ENCODE measurements around the gene WDFY2.

WDFY2 gene

DNA sequence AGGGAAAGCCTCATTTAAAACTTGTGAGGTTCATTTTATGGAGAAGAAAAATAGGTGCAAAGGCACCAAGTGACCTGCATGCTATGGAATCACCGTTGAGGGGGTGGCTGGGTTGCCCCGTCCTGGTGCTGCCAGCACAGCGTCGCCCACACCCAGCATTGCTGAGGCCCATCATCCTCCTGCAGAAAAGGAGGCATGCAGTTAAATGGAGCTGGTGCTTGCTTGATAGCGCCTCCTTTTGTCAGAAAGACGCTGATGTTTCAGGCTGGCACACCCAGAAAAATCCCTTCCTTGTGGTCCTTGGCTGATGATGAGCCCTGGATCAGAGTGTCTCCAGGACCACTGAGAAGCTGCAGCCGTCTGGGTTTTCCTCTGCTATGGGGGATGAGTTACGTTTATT lies 182.8 kb downstream of the WDFY2 start:
- Mint-ChIP-seq H3K27ac (no peak overlapping the region), H3K4me1 (ENCODE audit: low read depth) (peaks cover 26% of the 10 kb centered on the region), H3K27me3 (ENCODE audit: low read depth) (no peaks in the 10 kb centered on the region), H3K9me3 (no peaks in the 10 kb centered on the region), H3K4me3 (no peak overlapping the region), H3K36me3 (ENCODE audit: low read depth) (peaks cover 3% of the 10 kb centered on the region)

GRCh38 chr13:51768378-51768921 lies 184.2 kb downstream of the WDFY2 start:
- Mint-ChIP-seq H3K9me3 (no peaks in the 10 kb centered on the region), H3K36me3 (ENCODE audit: low read depth) (no peaks in the 10 kb centered on the region), H3K4me1 (ENCODE audit: low read depth) (peaks cover 23% of the 10 kb centered on the region), H3K4me3 (no peak overlapping the region), H3K27me3 (ENCODE audit: low read depth) (no peaks in the 10 kb centered on the region), H3K27ac (no peak overlapping the region)

DNA sequence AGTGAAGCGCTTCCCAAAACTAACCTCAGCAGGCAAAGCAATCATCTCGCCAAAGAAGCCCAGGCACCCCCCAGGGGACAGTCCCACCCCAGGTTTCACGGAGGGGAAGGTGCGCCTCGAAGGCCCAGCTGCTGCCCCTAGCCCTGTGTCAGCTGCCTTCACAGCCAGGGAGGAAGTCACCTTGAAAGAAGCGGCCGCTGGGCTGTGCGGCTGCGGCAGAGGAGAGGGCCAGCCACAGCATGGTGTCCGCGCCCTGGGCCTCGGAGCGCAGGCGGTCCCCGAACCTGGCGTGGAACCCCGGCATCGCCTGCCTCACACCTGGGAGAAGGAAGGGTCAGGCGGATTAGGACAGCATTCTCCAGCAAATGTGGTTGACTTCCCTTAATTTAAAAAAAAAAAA lies 184.7 kb downstream of the WDFY2 start:
- Mint-ChIP-seq H3K9me3 (no peaks in the 10 kb centered on the region), H3K4me1 (ENCODE audit: low read depth) (peaks cover 21% of the 10 kb centered on the region), H3K36me3 (ENCODE audit: low read depth) (no peaks in the 10 kb centered on the region), H3K27me3 (ENCODE audit: low read depth) (no peaks in the 10 kb centered on the region), H3K4me3 (no peak overlapping the region), H3K27ac (no peak overlapping the region)

- Mint-ChIP-seq H3K4me3 (no peak overlapping the region), H3K27me3 (ENCODE audit: low read depth) (no peaks in the 10 kb centered on the region), H3K36me3 (ENCODE audit: low read depth) (no peaks in the 10 kb centered on the region), H3K9me3 (no peaks in the 10 kb centered on the region), H3K4me1 (ENCODE audit: low read depth) (peaks cover 16% of the 10 kb centered on the region), H3K27ac (no peak overlapping the region)
Measured at GRCh38 chr13:51769455-51770127, 185.3 kb downstream of the WDFY2 start.

GRCh38 chr13:51770160-51770559 lies 185.9 kb downstream of the WDFY2 start:
- peaks cover 10% of the 10 kb centered on the region for H3K4me1 Mint-ChIP-seq (ENCODE audit: low read depth)
- H3K27me3 Mint-ChIP-seq (ENCODE audit: low read depth), result no peaks in the 10 kb centered on the region
- H3K4me3 Mint-ChIP-seq, result no peak overlapping the region
- no peak overlapping the region for H3K27ac Mint-ChIP-seq
- no peaks in the 10 kb centered on the region for H3K36me3 Mint-ChIP-seq (ENCODE audit: low read depth)
- no peaks in the 10 kb centered on the region for H3K9me3 Mint-ChIP-seq

DNA sequence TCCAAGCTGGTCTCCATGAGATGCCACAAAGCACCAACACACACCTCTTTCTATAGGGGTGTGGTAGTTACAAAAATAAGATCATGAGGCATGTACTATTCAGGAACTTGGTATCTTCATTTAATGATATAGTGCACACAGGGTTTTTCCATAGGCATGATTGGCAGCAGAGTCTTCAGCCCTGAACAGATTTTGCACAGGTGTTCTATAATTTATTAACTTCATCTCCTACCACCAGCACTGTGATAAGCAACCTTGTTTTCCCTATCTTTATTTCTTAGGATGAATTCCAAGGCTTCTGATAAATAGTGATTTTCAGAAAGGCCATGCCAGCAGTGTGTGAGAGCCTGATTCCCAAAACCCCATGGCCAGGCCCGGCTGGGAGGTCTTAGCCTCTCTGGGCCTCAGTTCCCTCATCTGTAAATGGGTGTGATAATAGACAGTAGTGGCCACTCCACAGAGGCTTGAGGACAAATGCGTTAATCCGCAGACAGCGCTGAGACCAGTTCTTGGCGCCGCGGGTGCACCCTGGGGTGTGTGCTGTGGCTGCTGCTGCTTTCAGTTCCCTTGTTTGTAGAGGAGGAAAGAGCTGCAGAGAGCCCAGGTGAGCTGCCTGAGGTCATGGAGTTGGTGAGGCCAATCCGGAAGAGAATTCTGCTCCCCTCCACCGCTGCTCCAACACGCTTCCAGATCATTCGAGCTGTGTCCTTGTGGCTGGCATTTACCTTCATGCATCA lies 186.6 kb downstream of the WDFY2 start:
- Mint-ChIP-seq H3K36me3 (ENCODE audit: low read depth) (no peaks in the 10 kb centered on the region), H3K9me3 (no peaks in the 10 kb centered on the region), H3K27ac (no peak overlapping the region), H3K27me3 (ENCODE audit: low read depth) (no peaks in the 10 kb centered on the region), H3K4me1 (ENCODE audit: low read depth) (peaks cover 5% of the 10 kb centered on the region), H3K4me3 (no peak overlapping the region)

GRCh38 chr13:51771418-51772104 lies 187.3 kb downstream of the WDFY2 start:
- H3K9me3 Mint-ChIP-seq, result no peaks in the 10 kb centered on the region
- H3K36me3 Mint-ChIP-seq (ENCODE audit: low read depth), result no peaks in the 10 kb centered on the region
- no peak overlapping the region for H3K27ac Mint-ChIP-seq
- H3K27me3 Mint-ChIP-seq (ENCODE audit: low read depth), result no peaks in the 10 kb centered on the region
- peaks cover 1% of the 10 kb centered on the region for H3K4me1 Mint-ChIP-seq (ENCODE audit: low read depth)
- no peak overlapping the region for H3K4me3 Mint-ChIP-seq

- no peaks in the 10 kb centered on the region for H3K36me3 Mint-ChIP-seq (ENCODE audit: low read depth)
- H3K27me3 Mint-ChIP-seq (ENCODE audit: low read depth), result no peaks in the 10 kb centered on the region
- H3K9me3 Mint-ChIP-seq, result no peaks in the 10 kb centered on the region
- H3K4me3 Mint-ChIP-seq, result no peak overlapping the region
- H3K27ac Mint-ChIP-seq, result no peak overlapping the region
- H3K4me1 Mint-ChIP-seq (ENCODE audit: low read depth), result no peaks in the 10 kb centered on the region
Measured at GRCh38 chr13:51772105-51772455, 187.8 kb downstream of the WDFY2 start.

- H3K9me3 Mint-ChIP-seq, result no peaks in the 10 kb centered on the region
- H3K27ac Mint-ChIP-seq, result no peak overlapping the region
- H3K4me1 Mint-ChIP-seq (ENCODE audit: low read depth), result no peaks in the 10 kb centered on the region
- no peaks in the 10 kb centered on the region for H3K27me3 Mint-ChIP-seq (ENCODE audit: low read depth)
- H3K36me3 Mint-ChIP-seq (ENCODE audit: low read depth), result no peaks in the 10 kb centered on the region
- H3K4me3 Mint-ChIP-seq, result no peak overlapping the region
Measured at GRCh38 chr13:51772781-51773180, 188.5 kb downstream of the WDFY2 start.

DNA sequence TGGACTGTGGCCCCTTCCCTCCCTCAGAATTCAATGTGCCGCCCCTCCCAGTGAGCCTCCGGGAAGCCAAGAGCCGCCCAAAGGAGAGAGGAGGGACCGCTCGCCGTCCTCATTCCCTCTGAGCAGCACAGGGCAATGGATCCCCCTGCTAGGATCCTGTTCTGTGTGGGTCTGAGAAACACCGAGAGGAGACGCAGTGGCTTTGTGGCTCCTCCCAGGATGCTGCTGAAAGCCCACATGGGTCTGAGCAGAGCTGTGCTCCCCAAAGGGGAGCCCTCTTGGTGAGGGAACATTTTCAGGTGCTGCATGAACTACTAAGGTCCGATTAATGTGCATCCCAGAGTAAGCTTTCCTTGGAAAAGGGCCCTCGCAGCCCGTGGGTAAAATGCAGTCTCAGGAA lies 189.3 kb downstream of the WDFY2 start:
- Mint-ChIP-seq H3K4me3 (no peak overlapping the region), H3K4me1 (ENCODE audit: low read depth) (no peaks in the 10 kb centered on the region), H3K27ac (no peak overlapping the region)

DNA sequence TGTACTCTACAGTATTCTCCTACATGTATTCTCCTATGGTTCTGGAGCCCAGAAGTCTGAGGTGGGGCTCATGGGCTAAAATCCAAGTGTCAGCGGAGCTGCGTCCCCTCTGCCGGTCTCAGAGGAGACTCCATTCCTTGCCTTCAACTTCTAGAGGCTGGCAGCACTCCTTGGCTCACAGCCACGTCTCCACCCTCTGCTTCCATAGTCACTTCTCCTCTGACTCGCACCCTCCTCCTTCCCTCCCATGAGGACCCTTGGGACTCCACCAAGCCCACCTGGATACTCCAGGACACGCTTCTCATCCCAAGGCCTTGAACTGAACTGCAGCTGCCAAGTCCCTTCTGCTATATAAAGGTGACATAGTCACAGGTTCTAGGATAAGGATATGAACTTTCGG lies 191.9 kb downstream of the WDFY2 start:
- no peaks in the 10 kb centered on the region for H3K27me3 Mint-ChIP-seq (ENCODE audit: low read depth)
- no peaks in the 10 kb centered on the region for H3K36me3 Mint-ChIP-seq (ENCODE audit: low read depth)
- H3K27ac Mint-ChIP-seq, result no peak overlapping the region
- no peak overlapping the region for H3K4me3 Mint-ChIP-seq
- peaks cover 1% of the 10 kb centered on the region for H3K4me1 Mint-ChIP-seq (ENCODE audit: low read depth)
- no peaks in the 10 kb centered on the region for H3K9me3 Mint-ChIP-seq

More for the DNA sequence above, 189.3 kb downstream of the WDFY2 start:
- Mint-ChIP-seq H3K9me3 (no peaks in the 10 kb centered on the region), H3K36me3 (ENCODE audit: low read depth) (no peaks in the 10 kb centered on the region), H3K27me3 (ENCODE audit: low read depth) (no peaks in the 10 kb centered on the region)

- H3K4me3 Mint-ChIP-seq, result no peak overlapping the region
- no peak overlapping the region for H3K27ac Mint-ChIP-seq
- H3K36me3 Mint-ChIP-seq (ENCODE audit: low read depth), result no peaks in the 10 kb centered on the region
- no peaks in the 10 kb centered on the region for H3K9me3 Mint-ChIP-seq
- H3K27me3 Mint-ChIP-seq (ENCODE audit: low read depth), result no peaks in the 10 kb centered on the region
- peaks cover 1% of the 10 kb centered on the region for H3K4me1 Mint-ChIP-seq (ENCODE audit: low read depth)
Measured at GRCh38 chr13:51777921-51778320, 193.7 kb downstream of the WDFY2 start.

DNA sequence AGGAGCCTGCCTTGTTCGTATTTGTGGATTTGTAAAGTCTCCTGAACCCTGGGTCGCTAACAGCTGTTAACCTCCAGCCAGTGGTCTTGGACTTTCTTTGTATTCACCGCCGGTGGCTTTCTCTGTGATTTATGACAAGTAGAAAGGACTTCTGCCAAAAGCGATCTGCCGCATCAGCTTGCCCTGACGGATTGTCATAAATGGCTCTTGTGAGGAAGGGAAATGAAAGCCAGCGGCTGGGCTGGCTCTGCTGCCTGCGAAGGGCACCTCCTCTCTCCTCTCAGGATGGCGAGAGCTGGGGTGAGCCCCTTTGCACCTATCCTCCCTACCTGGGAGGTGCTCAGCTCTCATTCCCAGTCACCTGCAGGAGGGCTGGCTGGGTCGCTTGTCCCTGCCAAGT lies 194.1 kb downstream of the WDFY2 start:
- Mint-ChIP-seq H3K27me3 (ENCODE audit: low read depth) (no peaks in the 10 kb centered on the region), H3K4me1 (ENCODE audit: low read depth) (peaks cover 1% of the 10 kb centered on the region), H3K36me3 (ENCODE audit: low read depth) (no peaks in the 10 kb centered on the region), H3K4me3 (no peak overlapping the region), H3K27ac (no peak overlapping the region), H3K9me3 (no peaks in the 10 kb centered on the region)

DNA sequence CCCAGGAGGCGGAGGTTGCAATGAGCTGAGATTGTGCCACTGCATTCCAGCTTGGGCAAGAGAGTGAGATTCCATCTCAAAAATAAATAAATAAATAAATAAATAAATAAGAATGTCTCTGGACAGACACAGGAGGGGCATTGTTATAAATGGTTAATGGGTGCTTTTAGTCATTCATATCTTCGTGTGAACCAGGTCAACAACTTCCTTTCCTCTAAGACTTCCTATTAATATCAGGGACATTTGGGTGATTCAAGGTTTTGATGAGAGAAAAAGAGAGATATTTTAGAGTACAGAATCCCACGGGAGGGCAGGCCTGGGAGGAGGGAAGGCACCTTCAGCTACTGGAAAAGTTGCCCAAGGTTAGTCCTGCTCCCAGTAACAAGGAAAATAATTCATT lies 195.8 kb downstream of the WDFY2 start:
- Mint-ChIP-seq H3K27ac (no peak overlapping the region), H3K9me3 (no peaks in the 10 kb centered on the region), H3K4me1 (ENCODE audit: low read depth) (peaks cover 1% of the 10 kb centered on the region), H3K27me3 (ENCODE audit: low read depth) (no peaks in the 10 kb centered on the region), H3K36me3 (ENCODE audit: low read depth) (no peaks in the 10 kb centered on the region), H3K4me3 (no peak overlapping the region)
